K562 (cell line): ENCODE results near the gene CCDC54. TPM values are rescaled to one million over a fixed set of nuclear protein-coding genes. Genes with fewer than 3 reads are reported as not detected.

Source experiments
- BACH1 ChIP-seq: fragments of 200-800 bp; sonication (Bioruptor generic); IDR thresholded peaks from 2 replicates; pipeline ENCODE4 v1.6.1; 2016; ENCODE audit warnings: missing genetic modification characterization, missing compliant biosample characterization
- BCOR ChIP-seq: fragments of 450-650 bp; IDR thresholded peaks from 2 replicates; pipeline ENCODE4 v1.6.1; 2016
- CC2D1A ChIP-seq: fragments of 450-650 bp; IDR thresholded peaks from 2 replicates; pipeline ENCODE4 v1.6.1; 2017; ENCODE audit warnings: mild to moderate bottlenecking
- E2F1 ChIP-seq: sonication (generic); formaldehyde crosslinking; IDR thresholded peaks from 2 replicates; pipeline ENCODE4 v1.8.1; 2023; ENCODE audit warnings: mild to moderate bottlenecking, missing genetic modification reagents, moderate library complexity
- KDM4B ChIP-seq, 2 experiments: fragments of 450-650 bp in 1 of 2; sonication (generic) in 1 of 2; IDR thresholded peaks; 2 replicates each; pipeline ENCODE4 v1.6.1; 2016 to 2017; ENCODE audit warnings: borderline replicate concordance in 2 of 2, antibody characterized with exemption in 1 of 2, low read depth in 1 of 2, mild to moderate bottlenecking in 1 of 2
- MAFK ChIP-seq: IDR thresholded peaks from 2 replicates; pipeline ENCODE4 v1.6.1; 2011; ENCODE audit warnings: low read length, improper control_type of control experiment
- MIER1 ChIP-seq: fragments of 450-650 bp; IDR thresholded peaks from 2 replicates; pipeline ENCODE4 v1.6.1; 2016; ENCODE audit warnings: antibody characterized with exemption, mild to moderate bottlenecking, low read depth
- NR0B1 ChIP-seq: fragments of 450-650 bp; IDR thresholded peaks from one replicate; pipeline ENCODE4 v1.6.1; 2018; ENCODE audit warnings: mild to moderate bottlenecking, moderate library complexity; ENCODE audit not compliant: partially characterized antibody
- PBX2 ChIP-seq, 2 experiments: IDR thresholded peaks in 1 of 2; conservative IDR thresholded peaks in 1 of 2; 2 replicates each; pipeline ENCODE4 v1.6.1; 2016; ENCODE audit warnings: low read depth in 2 of 2, mild to moderate bottlenecking in 1 of 2, missing compliant biosample characterization in 1 of 2, missing genetic modification characterization in 1 of 2, moderate library complexity in 1 of 2
- RB1 ChIP-seq: fragments of 450-650 bp; IDR thresholded peaks from 2 replicates; pipeline ENCODE4 v1.6.1; 2017; ENCODE audit warnings: low read depth, mild to moderate bottlenecking
- RBM22 ChIP-seq: fragments of 200-400 bp; formaldehyde crosslinking; IDR thresholded peaks from 2 replicates; pipeline ENCODE4 v1.6.1; 2018; ENCODE audit warnings: low read length, low read depth; ENCODE audit not compliant: poor library complexity, severe bottlenecking
- SMAD3 ChIP-seq: fragments of 450-650 bp; formaldehyde crosslinking; conservative IDR thresholded peaks from 2 replicates; pipeline ENCODE4 v1.4.0; 2020; ENCODE audit warnings: mild to moderate bottlenecking
- TBL1XR1 ChIP-seq, 2 experiments: IDR thresholded peaks; 2 replicates each; pipeline ENCODE4 v1.6.1; 2012; ENCODE audit warnings: improper control_type of control experiment in 2 of 2, low read length in 2 of 2, mild to moderate bottlenecking in 1 of 2
- TRIM25 ChIP-seq: fragments of 450-650 bp; IDR thresholded peaks from 2 replicates; pipeline ENCODE4 v1.7.0; 2016; ENCODE audit warnings: borderline replicate concordance
- ZKSCAN3 ChIP-seq: fragments of 250-450 bp; sonication (Bioruptor Pico); IDR thresholded peaks from 2 replicates; pipeline ENCODE4 v1.4.0; 2020
- ZKSCAN8 ChIP-seq: fragments of 200-800 bp; sonication (Bioruptor generic); IDR thresholded peaks from 2 replicates; pipeline ENCODE4 v1.6.1; 2016; ENCODE audit warnings: missing genetic modification characterization, missing compliant biosample characterization
- ZNF707 ChIP-seq: fragments of 250-450 bp; sonication (Bioruptor Pico); conservative IDR thresholded peaks from 2 replicates; pipeline ENCODE4 v1.8.0; 2022; ENCODE audit warnings: inconsistent platforms, mild to moderate bottlenecking, moderate library complexity
- ZNF740 ChIP-seq, 3 experiments: fragments of 200-800 bp in 1 of 3; sonication (Bioruptor generic) in 1 of 3; sonication (generic) in 1 of 3; formaldehyde crosslinking in 1 of 3; IDR thresholded peaks; 2 replicates each; pipeline versions ENCODE4 v1.6.1 to v1.8.0; 2016 to 2022; ENCODE audit warnings: mild to moderate bottlenecking in 2 of 3, missing compliant biosample characterization in 2 of 3, missing genetic modification characterization in 2 of 3, missing genetic modification reagents in 1 of 3
- polyA plus RNA-seq, 8 experiments: library from polyadenylated mRNA; depleted of rRNA in 4 of 8; stranded (reverse) in 5 of 8; unstranded in 3 of 8; fragments of >200 nt; fragmentation: Nextera tagmentation in 2 of 8; fragmentation: Illumina TruSeq in 1 of 8; extraction: Ambion mirVana in 2 of 8; extraction: Trizol in 1 of 8; gene quantifications; 2 replicates each; pipeline versions ENCODE4 v1.2.1 to v1.2.3, GENCODE V29; 2011 to 2014; ENCODE audit warnings: inconsistent platforms in 1 of 8, missing spikeins in 1 of 8
- total RNA-seq, 7 experiments: library from RNA; depleted of rRNA in 6 of 7; stranded (reverse); fragments of >200 nt in 6 of 7; fragmentation: Illumina TruSeq in 2 of 7; extraction: Trizol in 2 of 7; gene quantifications; 2 replicates each; pipeline versions ENCODE4 v1.2.1 to v1.2.3, GENCODE V29; 2011 to 2021; ENCODE audit warnings: low replicate concordance in 1 of 7
- TF ChIP-seq, protein P1 (sequence below): fragments of 250-450 bp; sonication (Bioruptor Pico); IDR thresholded peaks from 2 replicates; pipeline ENCODE4 v1.8.0; 2022; ENCODE audit warnings: moderate library complexity, mild to moderate bottlenecking, inconsistent platforms

Gene CCDC54
- total and polyA plus RNA-seq, 9 of the 15 experiments (the other 6 are each of a cell fraction or from before 2014, with no cell fraction given) = not detected

- TF ChIP-seq PBX2 (CRISPR knock-in tag; IDR thresholded peaks at IDR 0.05; ENCODE audit: low read depth) (no peak), PBX2 (tag; conservative IDR thresholded peaks at IDR 0.05; ENCODE audit: low read depth) (no peak), KDM4B (IDR thresholded peaks at IDR 0.05; ENCODE audit: borderline replicate concordance in 2 of 2, low read depth in 1 of 2) (no peak), ZNF740 (CRISPR knock-in tag; IDR thresholded peaks at IDR 0.05) (no peak), ZNF740 (tag; IDR thresholded peaks at IDR 0.05) (no peak), MIER1 (no peak), RB1 (no peak), TRIM25 (no peak), BCOR (no peak), BACH1 (peak; percentile 96), TBL1XR1 (IDR thresholded peaks at IDR 0.05; ENCODE audit: low read length in 2 of 2) (no peak), NR0B1 (no peak), ZNF707 (no peak), RBM22 (no peak), ZKSCAN3 (no peak), E2F1 (CRISPR knock-in tag) (no peak), MAFK (peak; percentile 90), CC2D1A (0 out of 2 replicates have a peak, but pooled peaks have one; percentile 13), ZKSCAN8 (CRISPR knock-in tag) (no peak), SMAD3 (CRISPR knock-in tag) (no peak)
- TF ChIP-seq, protein P1, sequence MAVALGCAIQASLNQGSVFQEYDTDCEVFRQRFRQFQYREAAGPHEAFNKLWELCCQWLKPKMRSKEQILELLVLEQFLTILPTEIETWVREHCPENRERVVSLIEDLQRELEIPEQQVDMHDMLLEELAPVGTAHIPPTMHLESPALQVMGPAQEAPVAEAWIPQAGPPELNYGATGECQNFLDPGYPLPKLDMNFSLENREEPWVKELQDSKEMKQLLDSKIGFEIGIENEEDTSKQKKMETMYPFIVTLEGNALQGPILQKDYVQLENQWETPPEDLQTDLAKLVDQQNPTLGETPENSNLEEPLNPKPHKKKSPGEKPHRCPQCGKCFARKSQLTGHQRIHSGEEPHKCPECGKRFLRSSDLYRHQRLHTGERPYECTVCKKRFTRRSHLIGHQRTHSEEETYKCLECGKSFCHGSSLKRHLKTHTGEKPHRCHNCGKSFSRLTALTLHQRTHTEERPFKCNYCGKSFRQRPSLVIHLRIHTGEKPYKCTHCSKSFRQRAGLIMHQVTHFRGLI (CRISPR knock-in tag) = no peak
These were observed 9.9 kb upstream of the CCDC54 start (continued) for GRCh38 chr3:107367353-107367752.
